HS-5 (cell line): ENCODE measurements around the gene PLXNB1.
"Not testable (repeated sequence)": the region's sequence is repeated elsewhere in the genome, so short reads cannot be mapped to it uniquely, and the experiment has no call there.

Experiments
- DNase-seq: peaks from one replicate; pipeline ENCODE4 v3.0.0-alpha.2; 2012; ENCODE audit warnings: low read depth

PLXNB1 gene

DNA sequence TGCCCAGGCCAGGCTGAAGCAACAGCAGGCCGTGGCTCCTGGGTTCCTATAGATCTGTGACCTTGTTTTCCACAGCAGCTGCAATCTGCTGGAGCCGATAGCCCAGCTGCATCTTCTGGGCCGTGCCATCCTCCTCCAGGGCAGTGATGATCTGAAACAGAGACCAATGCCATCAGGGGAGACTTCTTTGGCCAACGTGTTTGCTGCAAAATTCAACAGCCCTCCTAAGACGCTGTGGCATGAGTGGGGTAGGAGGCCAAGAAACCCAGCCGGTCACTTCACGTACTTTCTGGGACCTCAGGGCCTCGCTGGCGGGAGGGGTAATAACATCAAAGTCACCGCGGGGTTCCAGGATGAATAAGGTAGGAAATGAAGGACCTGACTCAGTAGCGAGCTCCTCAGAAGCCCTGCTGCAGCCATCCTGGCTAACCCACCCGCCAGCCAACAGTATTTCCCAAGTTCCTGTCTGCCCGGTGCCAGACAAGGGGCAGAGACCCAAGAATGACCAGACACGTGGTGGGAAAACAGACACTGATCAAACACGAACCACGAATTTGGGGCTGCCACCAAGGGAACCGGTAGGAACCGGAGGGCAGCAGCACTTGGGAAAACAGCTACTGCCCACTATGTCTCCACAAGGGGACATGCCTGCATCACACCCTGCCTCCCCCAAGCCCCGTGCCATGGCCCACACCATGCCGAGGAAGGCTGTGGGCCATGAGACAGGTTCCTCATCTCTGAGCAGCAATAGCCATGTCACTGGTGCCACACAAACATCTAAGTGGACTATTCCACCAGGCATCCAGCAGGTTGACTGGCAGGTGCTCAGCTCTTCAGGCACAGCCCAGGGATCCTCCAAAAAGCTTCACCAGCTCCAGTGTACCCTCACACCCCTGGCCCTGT, 25.2 kb downstream of the PLXNB1 start:
- no peak for DNase-seq

DNA sequence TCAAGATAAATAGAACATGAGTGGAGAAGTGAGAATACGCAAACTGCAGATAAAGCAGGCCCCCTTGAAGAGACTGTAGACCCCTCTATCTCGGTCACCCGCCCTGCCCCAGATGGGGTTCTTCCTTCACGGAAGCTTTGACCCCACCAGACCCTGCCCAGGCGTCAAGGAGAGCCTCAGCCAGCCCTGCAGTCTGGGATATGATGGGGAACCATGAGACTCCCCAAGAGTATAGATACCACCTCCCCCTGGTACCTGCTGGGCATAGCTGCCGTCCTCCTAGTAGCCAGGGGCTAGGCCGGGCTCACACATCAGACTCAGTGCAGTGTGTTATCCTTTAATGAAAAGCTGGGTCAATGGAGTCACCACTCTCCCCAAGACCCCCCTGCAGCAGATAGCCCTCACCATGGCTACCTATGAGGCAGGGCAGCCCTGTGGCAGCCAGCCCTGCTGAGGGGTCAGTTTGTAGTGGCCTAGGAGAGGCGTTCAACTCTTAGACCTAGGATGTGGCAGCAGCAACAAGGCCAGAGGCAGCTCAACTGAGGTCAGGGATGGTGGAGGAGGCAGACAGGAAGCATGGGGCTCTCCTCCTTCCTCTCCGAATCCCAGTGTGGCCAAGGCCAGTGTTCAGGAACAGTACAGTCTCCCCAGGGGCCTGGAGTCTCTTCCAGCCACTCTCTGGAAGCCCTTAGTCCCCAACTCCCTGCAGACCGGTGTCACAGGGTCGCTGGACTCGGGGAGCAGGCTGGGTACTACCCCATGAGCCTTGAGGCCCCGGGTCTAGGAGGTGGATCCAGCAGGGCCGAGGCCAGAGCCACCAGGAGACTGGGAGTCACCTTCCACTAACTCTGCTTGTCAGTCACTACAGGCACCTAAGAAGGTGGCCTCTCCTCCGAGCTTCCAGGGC, 26.1 kb downstream of the PLXNB1 start:
- no peak for DNase-seq

DNA sequence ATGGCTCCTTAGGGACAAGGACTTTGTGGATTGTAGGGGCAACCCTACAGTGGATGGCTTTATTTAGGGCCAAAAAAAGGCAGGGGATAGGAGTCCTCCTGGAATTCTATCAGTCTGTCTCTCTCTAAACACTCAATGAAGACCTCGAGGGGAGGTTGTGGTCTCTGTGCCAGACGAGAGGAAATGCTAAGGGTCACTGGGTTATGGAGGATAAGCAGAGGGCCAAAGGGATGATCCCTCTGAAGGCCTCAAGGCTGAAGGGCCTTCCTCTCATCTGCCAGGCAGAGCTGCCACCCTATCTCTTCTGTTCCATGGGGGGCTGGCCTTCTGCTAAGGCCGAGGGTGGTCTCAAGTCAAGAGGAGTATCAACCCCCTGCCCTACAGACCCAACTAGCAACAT, 27.0 kb downstream of the PLXNB1 start:
- no peak for DNase-seq

DNA sequence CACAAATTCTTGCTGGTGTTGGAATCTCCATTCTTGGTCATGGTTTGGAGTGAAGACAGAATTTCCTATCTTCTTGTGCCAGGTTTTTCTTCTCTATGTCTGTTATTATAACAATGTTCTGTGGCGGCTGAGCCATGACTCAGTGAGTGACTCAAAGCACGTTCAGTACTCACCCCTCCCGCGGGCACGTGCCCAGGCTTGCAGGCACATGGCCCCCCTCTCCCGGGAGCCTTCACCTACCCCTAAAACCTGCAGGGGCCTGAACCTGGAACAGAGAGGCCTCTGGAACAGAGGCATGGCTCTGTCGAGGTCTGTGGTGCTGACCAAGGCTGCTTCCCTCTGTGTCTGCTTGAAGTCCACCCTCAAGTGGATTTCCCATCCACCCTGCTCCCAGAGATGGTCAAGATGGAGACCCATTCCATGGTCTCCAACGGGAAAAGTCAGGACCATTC, 27.6 kb downstream of the PLXNB1 start:
- peak; percentile 77 for DNase-seq

DNA sequence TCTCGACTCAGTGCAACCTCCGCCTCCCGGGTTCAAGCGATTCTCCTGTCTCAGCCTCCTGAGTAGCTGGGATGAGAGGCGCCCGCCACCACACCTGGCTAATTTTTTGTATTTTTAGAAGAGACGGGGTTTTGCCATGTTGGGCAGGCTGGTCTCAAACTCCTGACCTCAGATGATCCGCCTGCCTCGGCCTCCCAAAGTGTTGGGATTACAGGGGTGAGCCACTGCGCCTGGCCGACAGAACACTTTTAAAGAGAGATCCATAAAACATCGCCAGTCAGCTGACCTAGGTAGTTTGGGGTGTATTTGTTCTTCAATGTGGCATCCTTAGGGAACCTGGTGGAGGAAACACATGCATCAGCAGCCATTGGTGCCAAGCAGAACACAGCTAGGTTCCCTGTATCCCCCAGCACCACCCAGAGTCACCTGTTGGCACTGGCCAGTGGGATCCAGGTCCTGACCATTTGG, 28.4 kb downstream of the PLXNB1 start:
- DNase-seq, result not testable (repeated sequence)

DNA sequence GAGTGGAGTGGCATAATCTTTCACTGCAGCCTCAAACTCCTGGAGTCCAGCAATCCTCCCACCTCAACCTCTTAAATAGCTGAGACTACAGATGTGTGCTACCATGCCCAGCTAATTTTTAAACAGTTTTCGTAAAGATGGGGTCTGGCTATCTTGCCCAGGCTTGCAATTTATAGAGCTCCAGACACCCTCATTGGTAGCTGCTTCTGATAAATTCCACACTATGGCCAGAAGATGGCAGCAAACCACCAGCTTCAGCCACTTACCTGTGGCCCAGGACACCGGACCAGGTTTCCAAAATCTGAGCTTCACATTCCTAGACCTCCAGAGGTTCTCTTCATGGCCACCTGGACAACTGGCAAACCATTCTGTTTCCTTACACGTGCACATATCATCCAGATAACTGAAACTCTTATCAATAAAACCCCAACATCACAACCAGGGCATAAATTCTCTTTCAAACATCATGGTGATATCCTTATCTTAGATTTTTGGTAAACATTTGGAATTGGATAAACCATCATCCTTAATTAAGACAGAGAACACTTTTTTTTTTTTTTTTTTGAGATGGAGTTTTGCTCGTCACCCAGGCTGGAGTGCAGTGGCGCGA, 29.0 kb downstream of the PLXNB1 start:
- DNase-seq, result no peak

DNA sequence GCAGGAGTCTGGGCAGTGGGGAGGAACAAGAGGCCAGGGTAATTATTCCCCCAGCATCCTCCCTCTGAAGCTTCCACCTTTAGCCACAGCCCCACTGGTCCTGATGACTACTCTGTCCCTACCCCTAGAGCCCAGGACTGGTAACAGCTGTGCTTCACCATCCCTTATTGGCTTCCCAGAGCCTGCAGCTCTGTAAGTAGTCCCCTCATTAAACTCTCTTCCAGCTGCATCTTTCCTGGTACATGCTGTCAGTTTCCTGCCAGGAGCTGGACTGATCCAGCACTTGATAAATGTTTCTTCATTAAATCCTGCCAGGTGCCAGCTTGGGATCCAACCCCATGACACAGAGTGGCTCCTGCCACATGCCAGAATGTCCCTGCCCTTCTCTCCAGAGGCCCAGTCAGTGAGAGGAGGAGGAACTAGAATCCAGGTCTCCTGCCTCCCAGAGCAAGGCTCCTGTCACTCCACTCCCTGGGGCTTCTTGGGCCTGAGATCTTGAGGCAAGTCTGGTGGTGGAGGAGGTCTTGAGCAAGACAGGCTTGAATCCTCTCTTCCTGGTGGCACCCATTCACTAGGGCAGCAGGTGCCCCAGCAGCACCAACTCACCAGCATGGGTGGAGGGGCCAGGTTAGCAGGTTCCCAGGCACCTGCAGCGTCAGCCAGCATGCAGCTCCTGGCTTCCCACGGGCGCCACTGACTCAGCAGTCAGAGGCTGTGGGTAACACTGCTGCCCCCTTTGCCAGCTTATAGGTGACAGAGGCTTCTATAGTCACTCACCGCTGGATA, 30.3 kb downstream of the PLXNB1 start:
- DNase-seq, result no peak

DNA sequence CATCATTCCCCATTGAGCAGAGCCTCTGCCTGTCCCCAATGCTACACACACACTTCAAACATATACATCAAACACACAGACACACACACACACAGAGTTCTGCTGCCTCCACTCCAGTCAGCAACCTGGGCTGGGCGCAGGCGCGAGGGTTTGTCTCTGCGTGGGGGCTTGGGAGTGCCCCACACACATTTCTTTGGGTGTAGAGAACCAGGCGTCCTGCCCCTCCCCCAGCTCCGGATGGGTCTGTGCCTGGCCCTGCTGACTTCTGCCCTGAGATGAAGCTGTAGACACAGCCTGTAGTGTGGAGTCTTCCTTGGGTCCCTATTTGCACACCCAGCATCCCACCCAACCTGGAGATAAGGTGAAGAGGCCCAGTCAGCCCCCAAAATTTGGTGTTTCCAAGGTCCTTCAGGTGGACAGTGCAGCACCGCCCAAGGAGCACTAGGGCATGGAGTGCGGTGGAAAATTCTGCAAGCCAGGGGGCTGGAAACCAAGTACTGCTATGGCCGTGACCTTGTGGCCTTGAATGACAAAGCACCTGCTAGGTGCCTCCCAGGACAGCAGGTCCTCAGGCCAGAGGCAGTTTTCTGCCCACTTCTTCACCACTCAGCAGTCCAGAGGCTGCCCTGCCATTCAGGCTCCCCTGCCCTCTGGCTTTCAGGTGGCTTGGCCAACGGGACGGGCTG, 31.0 kb downstream of the PLXNB1 start:
- no peak for DNase-seq

DNA sequence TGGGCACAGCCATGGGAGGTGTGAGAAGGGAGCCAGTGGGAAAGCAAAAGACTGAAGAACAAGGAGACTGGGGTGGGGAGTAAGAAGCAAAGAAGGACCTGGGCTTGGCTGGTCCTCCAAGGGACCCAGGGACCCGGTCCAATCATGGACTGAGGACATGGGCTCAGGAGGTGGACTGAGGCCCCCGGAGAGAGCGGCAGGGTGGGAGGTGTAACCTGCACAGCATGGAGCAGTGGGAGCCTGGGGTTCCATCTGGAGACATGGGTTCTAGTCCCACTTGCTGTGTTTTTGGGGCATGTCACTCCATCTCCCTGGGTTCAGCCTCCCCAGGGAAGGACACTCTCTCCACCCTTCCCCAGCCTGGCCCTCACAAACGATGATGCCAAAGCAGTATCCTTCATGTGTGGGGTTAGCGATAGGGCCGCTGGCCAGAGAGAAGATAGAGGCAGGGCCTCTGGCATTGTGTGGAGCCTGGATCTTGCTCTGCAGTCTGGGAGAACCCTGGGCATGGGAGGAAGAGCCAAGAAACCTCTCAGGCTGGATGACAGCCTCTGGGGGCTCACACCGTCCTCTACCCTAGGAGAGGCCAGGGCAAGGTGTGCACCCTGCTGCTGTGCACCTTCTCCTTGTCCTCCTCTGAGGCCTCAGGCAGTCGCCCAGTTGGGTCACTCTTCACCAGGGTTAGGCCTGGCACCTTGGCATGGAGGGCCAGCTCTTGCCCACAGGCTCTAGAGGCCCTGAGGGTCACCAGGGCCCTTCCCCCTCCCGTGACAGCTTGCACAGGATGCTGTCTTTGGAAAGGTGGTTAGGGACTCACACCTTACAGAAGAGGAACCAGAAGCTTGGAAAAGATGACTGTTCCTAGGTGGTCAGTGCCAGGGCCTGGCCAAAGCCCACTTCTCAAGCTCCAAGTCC, 31.9 kb downstream of the PLXNB1 start:
- DNase-seq, result no peak

DNA sequence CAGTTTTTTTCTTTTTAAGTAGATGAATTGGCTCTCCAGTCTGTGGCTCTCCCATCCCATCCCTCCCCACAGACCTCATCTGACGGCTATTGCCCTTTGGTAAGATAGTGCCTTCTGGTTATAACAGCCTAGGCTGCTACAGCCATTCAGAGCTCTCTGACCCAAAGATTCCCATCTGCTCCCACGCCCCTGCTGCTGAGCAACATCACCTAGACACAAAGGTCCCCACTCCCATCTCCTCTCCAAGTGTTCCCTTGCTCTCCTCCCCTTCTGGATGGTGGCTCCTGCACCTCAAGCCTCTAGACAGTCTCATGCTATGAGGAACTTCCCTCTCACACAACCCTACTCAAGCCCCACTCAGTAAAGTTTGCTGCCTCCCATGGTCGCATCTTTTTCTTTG, 34.2 kb downstream of the PLXNB1 start:
- DNase-seq, result no peak

DNA sequence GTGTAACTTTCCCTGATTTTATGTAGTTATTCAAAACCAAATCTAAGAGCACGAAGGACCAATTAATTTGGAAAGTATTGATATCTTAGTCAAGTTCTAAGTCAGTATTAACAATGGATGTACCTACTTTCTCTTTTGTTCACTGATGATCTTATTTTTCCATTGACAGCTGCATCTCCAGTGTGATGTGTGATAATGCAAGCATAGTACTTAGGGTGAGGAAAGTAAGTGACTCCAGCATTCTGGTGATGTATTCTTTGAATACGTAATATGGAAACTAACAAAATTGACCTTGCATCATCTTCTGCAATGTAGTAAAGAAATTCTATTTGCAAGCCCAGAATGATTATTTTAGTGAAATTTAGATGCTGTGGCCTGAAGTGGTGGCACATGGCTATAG, 35.5 kb downstream of the PLXNB1 start:
- no peak for DNase-seq

DNA sequence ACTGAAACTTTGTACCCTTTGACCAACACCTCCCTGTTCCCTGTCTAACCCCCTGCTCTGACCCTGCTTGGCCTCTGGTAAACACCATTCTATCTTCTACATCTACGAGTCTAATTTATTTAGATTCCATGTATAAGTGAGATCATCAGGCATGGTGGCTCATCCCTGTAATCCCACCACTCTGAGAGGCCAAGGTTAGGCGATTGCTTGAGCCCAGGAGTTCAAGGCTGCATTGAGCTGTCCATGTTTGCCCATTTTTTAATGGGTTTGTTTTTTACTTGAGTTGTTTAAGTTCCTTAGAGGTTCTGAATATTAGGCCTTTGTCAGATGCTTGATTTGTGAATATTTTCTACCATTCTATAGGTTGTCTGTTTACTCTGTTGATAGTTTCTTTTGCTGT, 40.9 kb downstream of the PLXNB1 start:
- DNase-seq, result no peak

DNA sequence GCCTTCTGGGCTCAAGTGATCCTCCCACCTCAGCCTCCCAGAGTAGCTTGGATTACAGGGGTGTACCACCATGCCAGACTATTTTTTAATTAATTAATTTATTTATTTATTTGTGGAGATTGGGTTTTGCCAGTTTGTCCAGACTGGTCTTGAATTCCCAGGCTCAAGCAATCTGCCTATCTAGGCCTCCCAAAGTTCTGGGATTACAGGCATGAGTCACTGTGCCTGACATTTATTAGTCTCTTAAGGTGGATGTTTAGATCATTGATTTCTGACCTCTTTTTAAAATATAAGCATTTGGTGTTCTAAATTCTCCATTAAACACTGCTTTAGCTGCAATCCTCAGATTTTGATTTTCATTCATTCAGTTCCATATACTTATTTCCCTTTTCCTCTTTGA, 42.3 kb downstream of the PLXNB1 start:
- DNase-seq, result no peak

DNA sequence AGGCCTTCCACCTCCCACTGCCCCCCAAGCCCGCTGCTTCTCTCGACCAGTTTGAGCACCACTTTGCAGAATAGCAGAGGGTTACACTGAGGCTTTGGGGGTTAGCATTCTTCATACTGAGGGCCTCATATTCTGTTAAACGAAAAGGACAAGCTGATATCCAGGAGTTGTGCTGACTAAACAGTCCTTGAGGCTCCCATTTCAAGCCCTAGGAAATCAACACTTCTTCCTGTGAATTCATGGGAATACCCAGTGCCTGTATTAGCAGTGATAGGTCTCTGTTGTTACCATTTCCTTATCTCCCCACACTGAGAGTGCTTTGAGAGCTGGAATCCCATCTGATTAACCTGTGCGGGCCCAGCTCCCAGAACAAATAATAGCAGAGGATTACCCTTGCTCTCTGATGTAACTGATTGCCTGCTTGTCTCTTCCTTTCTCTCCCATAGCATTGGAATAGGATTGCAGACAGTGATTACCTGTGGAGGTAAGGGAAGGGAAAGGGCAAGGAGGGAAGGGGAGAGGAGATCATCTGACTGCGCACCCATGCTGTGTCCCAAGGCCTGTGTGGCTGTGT, 56.9 kb downstream of the PLXNB1 start:
- no peak for DNase-seq

DNA sequence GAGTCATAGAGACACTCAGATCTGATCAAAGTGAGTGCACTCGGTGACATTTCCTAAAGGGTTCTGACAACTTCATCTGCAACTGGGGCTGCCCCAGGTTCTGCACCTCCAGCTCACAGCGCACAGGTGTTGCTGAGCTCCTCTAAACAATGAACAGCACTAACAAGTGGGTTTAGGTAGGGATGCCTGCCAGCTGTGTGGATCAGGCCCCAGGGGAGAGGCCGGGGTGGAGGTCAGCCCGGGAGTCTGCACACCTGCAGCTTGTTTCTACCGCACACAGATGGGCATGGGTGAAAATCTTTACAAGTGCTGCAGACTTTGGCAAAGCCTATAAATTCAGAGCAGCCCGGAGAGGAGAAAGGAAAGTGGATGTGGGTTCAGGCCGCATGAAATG, 57.5 kb downstream of the PLXNB1 start:
- DNase-seq, result no peak

DNA sequence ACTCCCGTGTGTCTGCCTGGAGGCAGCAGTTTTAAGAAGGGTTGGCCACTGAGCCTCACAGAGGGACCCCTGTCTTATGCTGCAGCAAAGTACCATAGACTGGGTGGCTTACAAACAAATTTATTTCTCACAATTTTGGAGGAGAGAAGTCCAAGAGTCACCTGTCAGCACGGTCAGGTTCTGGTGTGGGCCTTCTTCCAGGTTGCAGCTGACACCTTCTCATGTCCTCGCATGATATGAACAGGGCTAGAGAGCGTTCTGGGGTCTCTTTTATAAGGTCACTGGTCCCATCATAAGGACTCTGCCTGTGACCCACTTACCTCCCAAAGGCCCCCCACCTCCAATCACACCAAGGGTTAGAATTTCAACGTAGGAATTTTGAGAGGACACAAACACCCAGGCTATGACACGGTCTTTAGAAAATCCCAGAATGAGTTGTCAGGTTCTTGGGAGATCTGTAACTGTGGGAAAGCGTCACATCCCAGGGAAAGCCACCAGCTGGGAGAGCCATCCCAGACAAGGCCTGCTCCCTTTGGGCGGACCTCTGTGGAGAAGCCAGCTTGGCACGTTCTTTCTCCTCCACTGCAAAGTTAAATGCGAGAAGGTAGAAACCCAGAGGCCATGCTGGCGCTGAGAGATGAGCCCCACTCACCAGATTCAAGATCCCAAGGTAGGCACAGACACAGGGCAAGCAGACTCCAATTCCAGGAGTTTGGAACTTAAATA, 58.1 kb downstream of the PLXNB1 start, which contains the start of gene FBXW12:
Gene FBXW12, plus strand, starts transcription at position 569 of the 726 bp plus-strand sequence. CDS start 549 bp downstream, outside the sequence.
- DNase-seq, result no peak

DNA sequence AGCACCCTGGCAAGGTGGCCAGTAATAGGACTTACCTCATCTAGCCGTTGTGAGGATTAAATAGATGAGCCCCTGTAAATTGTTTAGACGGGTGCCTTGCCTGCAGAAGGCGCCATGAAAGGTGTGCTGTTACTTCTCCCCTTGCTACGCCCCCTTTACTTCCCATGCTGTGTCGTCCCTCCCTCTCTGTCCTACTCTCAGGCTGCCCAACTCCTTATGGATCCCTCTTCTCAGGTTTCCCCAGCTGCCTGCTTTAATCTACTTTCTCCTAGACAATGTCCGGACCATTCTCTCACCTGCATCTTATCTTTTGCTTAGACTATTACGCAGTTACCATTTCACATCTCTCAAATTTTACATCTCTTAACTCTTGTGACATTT, 59.6 kb downstream of the PLXNB1 start:
- DNase-seq, result no peak

DNA sequence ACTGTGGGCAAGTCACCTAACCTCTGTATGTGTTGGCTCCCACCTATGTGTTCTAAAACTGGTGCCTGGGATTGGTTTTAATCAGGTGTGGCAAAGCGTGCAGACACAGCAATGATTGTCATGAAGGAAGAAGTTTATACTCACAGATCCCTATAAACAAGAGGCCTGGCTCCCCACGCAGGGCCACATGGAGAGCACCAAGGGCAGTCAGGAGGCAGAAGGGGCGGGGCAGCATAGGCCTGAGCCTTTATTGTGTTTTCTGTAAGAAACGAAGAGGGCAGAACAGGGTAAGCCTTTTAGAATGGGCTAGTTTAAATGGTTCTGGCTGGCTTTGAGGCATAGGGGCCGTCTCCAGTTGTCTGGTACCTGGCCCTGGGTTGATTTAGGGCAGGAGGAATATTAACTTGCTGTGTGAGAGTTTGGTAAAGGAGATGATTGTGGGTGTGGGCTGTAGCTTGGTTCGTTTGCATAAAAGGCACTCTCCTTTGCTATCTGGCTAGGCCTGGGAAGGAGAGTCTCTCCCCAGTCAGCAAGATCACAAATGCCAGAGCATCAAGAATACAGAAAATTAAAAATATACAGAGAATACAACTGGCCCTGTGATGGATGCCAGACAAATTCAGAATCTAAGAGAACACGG, 60.1 kb downstream of the PLXNB1 start:
- DNase-seq, result no peak
